ENCODE measurements around the gene PRICKLE1. TPM values are rescaled to one million over a fixed set of nuclear protein-coding genes. Genes with fewer than 3 reads are reported as not detected.

The PRICKLE1 gene
- total RNA-seq, 3 donors from 2014 or later: 6.4 to 9.4 (median 9.2) TPM

GRCh38 chr12:42420395-42420794, 169.2 kb downstream of the PRICKLE1 start:
- intact Hi-C loops (cut with DNase I; ENCODE audit: low total_unique reads): no loop called here
- no peak for DNase-seq (ENCODE audit: low spot score in 2 of 2)
- TF ChIP-seq POLR2AphosphoS5 (IDR thresholded peaks at IDR 0.05): no peak
- TF ChIP-seq POLR2A (IDR thresholded peaks at IDR 0.05): no peak
- TF ChIP-seq CTCF (IDR thresholded peaks at IDR 0.05): no peak
- H3K4me1 ChIP-seq: no peaks in the 10 kb centered on the region
- H3K27ac ChIP-seq: no peak overlapping the region
- H3K27me3 ChIP-seq: no peaks in the 10 kb centered on the region
- no peaks in the 10 kb centered on the region for H3K36me3 ChIP-seq
- H3K4me3 ChIP-seq: no peak overlapping the region
- H3K9me3 ChIP-seq: no peaks in the 10 kb centered on the region

- Histone ChIP-seq H3K27ac (no peak overlapping the region), H3K4me1 (no peaks in the 10 kb centered on the region), H3K9me3 (no peaks in the 10 kb centered on the region), H3K27me3 (no peaks in the 10 kb centered on the region), H3K4me3 (no peak overlapping the region), H3K36me3 (peaks cover 3% of the 10 kb centered on the region)
- no peak for TF ChIP-seq POLR2A (IDR thresholded peaks at IDR 0.05)
- no peak for TF ChIP-seq POLR2AphosphoS5 (IDR thresholded peaks at IDR 0.05)
- TF ChIP-seq CTCF (IDR thresholded peaks at IDR 0.05): no peak
- intact Hi-C loops (cut with DNase I; ENCODE audit: low total_unique reads): no loop called here
- DNase-seq (ENCODE audit: low spot score in 2 of 2): no peak
Observed at GRCh38 chr12:42410340-42410739, 179.2 kb downstream of the PRICKLE1 start.

- H3K9me3 ChIP-seq: no peaks in the 10 kb centered on the region
- no peaks in the 10 kb centered on the region for H3K27me3 ChIP-seq
- intact Hi-C loops (cut with DNase I; ENCODE audit: low total_unique reads): no loop called here
- no peak overlapping the region for H3K4me3 ChIP-seq
- no peak overlapping the region for H3K27ac ChIP-seq
- no peaks in the 10 kb centered on the region for H3K4me1 ChIP-seq
- peaks cover 8% of the 10 kb centered on the region for H3K36me3 ChIP-seq
- no peak for DNase-seq (ENCODE audit: low spot score in 2 of 2)
- no peak for TF ChIP-seq POLR2AphosphoS5 (IDR thresholded peaks at IDR 0.05)
- no peak for TF ChIP-seq POLR2A (IDR thresholded peaks at IDR 0.05)
- TF ChIP-seq CTCF (IDR thresholded peaks at IDR 0.05): no peak
Observed at GRCh38 chr12:42409471-42409870, 180.1 kb downstream of the PRICKLE1 start.

- Histone ChIP-seq H3K4me3 (no peak overlapping the region), H3K4me1 (no peaks in the 10 kb centered on the region), H3K27me3 (no peaks in the 10 kb centered on the region), H3K27ac (no peak overlapping the region), H3K9me3 (no peaks in the 10 kb centered on the region), H3K36me3 (peaks cover 8% of the 10 kb centered on the region)
- TF ChIP-seq POLR2AphosphoS5 (IDR thresholded peaks at IDR 0.05) (no peak), POLR2A (IDR thresholded peaks at IDR 0.05) (no peak), CTCF (IDR thresholded peaks at IDR 0.05) (no peak)
- intact Hi-C loops (cut with DNase I; ENCODE audit: low total_unique reads): no loop called here
- DNase-seq (ENCODE audit: low spot score in 2 of 2): no peak
Observed at GRCh38 chr12:42407306-42407705, 182.2 kb downstream of the PRICKLE1 start.

All from breast epithelium (tissue), 4 donors.